ENCODE data around the gene RAB31. TPM values are rescaled to one million over a fixed set of nuclear protein-coding genes. Genes with fewer than 3 reads are reported as not detected.

Gene RAB31
- total RNA-seq, 1 donor from 2014 or later: 36.0 TPM

DNA sequence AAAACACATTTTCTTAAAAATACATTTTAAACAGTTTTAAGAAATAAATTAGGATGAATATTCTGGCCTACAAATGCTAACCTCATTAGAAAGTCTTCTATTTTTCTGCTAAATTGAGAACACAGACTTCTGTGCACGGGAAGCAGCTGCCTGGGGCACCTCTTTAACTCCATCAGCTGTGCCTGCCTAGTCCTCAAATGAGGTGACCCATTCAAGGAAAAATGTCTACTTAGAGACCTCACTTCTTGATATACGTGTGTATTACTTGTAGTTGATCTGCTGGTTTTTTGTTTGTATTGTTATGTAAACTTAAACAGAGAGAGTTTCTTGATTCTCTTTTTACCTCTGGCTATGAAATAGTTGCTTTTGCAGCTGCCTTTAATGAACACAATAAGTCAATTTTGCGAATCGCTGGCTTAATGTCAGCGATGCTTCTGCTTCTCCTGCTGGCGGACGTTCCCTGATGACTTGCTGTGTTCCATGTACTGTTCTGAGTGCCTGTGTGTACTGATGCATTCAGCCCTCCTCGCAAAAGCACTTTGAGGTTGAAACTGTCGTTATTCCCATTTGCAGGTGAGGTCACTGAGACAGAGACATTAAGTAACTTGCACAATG is 88.9 kb downstream of the RAB31 start:
- peaks cover 42% of the 10 kb centered on the region for H3K36me3 Mint-ChIP-seq (ENCODE audit: low read depth)
- no peaks in the 10 kb centered on the region for H3K4me1 Mint-ChIP-seq
- no peaks in the 10 kb centered on the region for H3K27me3 Mint-ChIP-seq
- peaks cover 3% of the 10 kb centered on the region for H3K9me3 Mint-ChIP-seq
- no peak for DNase-seq
- POLR2A ChIA-PET: no interaction called here
- intact Hi-C loops (cut with micrococcal nuclease): no loop called here
- CTCF ChIA-PET: no interaction called here
- ATAC-seq (ENCODE audit: low read depth): no peak
- H3K27ac Mint-ChIP-seq: no peak overlapping the region
- TF ChIP-seq, protein P1, sequence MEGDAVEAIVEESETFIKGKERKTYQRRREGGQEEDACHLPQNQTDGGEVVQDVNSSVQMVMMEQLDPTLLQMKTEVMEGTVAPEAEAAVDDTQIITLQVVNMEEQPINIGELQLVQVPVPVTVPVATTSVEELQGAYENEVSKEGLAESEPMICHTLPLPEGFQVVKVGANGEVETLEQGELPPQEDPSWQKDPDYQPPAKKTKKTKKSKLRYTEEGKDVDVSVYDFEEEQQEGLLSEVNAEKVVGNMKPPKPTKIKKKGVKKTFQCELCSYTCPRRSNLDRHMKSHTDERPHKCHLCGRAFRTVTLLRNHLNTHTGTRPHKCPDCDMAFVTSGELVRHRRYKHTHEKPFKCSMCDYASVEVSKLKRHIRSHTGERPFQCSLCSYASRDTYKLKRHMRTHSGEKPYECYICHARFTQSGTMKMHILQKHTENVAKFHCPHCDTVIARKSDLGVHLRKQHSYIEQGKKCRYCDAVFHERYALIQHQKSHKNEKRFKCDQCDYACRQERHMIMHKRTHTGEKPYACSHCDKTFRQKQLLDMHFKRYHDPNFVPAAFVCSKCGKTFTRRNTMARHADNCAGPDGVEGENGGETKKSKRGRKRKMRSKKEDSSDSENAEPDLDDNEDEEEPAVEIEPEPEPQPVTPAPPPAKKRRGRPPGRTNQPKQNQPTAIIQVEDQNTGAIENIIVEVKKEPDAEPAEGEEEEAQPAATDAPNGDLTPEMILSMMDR (IDR thresholded peaks at IDR 0.05): no peak
- H3K4me3 Mint-ChIP-seq: no peak overlapping the region

DNA sequence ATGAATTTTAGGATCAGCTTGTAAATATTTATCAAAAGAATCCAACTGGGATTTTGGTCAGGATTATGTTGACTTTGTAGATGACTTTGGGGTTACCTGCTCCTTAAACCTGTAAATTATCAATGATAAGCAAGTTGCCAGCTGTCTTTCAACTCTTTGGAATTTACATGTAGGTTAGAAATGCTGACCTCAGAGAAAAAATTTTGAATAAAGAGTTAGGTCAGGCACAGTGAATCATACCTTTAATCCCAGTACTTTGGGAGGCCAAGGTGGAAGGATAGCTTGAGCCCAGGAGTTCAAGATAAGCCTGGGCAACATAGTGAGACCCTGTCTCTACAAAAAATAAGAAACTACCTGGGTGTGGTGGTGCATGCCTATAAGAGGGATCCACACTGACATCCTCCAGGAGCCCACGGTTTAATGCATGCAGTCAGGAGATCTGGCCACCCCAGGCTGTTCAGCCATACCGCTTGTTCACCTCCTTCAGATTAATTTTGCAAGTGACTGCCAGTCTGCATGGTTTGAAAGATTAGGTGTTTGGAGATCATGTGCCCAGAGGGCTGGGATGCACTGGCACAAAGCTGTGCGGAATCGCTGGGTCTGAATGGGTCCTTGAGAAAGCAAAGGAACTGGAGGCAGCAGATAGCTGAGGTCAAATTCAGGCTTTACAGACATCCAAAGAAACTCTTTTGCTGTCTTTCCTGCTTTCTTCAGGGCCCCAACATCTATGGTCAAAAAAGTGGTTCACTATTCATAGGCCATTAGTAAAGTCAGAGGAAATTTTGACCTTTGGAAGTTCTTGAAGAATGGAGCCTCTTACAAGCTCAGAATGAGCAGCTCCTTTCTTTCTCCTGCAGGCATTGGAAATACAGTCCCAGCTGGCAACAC is 94.3 kb downstream of the RAB31 start:
- TF ChIP-seq, protein P1 (IDR thresholded peaks at IDR 0.05): no peak
- CTCF ChIA-PET: no interaction called here
- H3K27me3 Mint-ChIP-seq: no peaks in the 10 kb centered on the region
- no peaks in the 10 kb centered on the region for H3K4me1 Mint-ChIP-seq
- no peak overlapping the region for H3K4me3 Mint-ChIP-seq
- H3K9me3 Mint-ChIP-seq: peaks cover 3% of the 10 kb centered on the region
- POLR2A ChIA-PET: no interaction called here
- no peak for ATAC-seq (ENCODE audit: low read depth)
- DNase-seq: no peak
- intact Hi-C loops (cut with micrococcal nuclease): no loop called here
- peaks cover 43% of the 10 kb centered on the region for H3K36me3 Mint-ChIP-seq (ENCODE audit: low read depth)
- no peak overlapping the region for H3K27ac Mint-ChIP-seq

DNA sequence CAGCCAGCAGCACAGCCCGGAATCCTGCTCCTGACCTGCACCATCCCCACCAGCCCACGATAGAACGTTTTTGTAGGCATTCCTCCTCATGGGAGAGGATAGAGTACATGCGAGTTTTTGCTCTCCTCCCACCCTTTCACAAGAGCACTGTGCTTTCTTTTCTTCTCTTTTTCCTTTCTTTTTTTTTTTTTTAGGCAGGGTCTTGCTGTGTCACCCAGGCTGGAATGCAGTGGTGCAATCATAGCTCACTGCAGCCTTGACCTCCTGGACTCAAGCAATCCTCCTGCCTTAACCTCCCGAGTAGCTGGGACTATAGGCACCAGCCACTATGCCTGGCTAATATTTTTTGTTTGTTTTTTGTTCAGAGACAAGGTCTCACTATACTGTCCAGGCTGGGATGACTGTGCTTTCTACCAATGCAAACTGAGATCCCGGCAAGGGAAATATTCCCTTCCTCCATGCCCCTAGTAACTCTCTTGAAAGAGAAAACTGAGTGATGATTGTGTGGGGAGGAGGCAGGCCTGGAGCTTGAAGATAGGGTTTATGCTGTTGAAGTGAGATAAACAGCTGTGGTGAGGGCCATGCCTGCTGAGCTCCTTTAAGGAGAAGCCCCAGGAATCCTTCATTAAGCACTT is 95.1 kb downstream of the RAB31 start:
- ChIA-PET POLR2A (no interaction called here), CTCF (no interaction called here)
- no peak for DNase-seq
- no peaks in the 10 kb centered on the region for H3K4me1 Mint-ChIP-seq
- H3K36me3 Mint-ChIP-seq (ENCODE audit: low read depth): peaks cover 43% of the 10 kb centered on the region
- no peaks in the 10 kb centered on the region for H3K27me3 Mint-ChIP-seq
- no peak overlapping the region for H3K4me3 Mint-ChIP-seq
- intact Hi-C loops (cut with micrococcal nuclease): no loop called here
- peaks cover 3% of the 10 kb centered on the region for H3K9me3 Mint-ChIP-seq
- no peak for ATAC-seq (ENCODE audit: low read depth)
- H3K27ac Mint-ChIP-seq: no peak overlapping the region
- TF ChIP-seq, protein P1 (IDR thresholded peaks at IDR 0.05): no peak

DNA sequence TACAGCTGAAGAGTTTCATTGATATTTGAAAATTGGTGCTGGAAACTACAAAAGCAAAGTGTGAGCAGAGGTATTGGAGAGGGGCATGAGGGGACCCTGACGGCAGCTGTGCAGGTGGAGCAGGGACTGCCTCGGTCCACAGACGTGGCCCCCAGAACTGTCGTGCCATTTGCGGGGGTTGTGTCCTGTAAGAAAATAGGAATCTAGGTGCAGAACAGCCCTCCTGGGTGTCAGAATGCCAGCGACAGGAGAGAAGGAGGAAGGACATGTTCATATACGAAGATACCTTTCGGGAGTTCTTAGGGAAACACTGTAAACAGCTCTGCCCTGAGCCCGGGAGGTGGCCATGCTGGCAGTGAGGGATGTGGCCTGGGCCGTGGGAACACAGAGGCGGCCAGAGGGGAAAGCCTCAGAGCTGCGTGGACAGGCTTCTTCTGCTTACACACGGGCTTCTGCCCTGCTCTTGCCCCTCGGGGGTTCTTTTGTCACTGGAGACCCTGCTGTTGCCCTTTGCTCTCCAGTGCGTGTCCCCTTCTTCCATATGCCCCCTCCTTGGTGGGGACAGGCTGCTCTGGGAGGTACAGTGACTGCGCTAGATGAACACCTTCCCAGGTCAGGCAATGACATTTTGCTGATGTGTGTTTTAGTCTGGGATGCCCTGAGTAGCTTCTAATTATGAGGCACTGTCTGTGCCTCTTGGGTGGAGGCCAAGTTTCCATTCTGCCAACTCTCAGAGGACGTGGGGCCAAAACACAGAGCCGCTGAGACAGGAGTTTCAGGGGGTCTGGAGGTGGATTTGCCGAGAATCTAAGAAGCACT is 95.8 kb downstream of the RAB31 start:
- ChIA-PET POLR2A (no interaction called here), CTCF (no interaction called here)
- Mint-ChIP-seq H3K4me1 (no peaks in the 10 kb centered on the region), H3K4me3 (no peak overlapping the region), H3K9me3 (peaks cover 3% of the 10 kb centered on the region), H3K27ac (no peak overlapping the region), H3K36me3 (ENCODE audit: low read depth) (peaks cover 43% of the 10 kb centered on the region), H3K27me3 (no peaks in the 10 kb centered on the region)
- TF ChIP-seq, protein P1 (IDR thresholded peaks at IDR 0.05): no peak
- intact Hi-C loops (cut with micrococcal nuclease): no loop called here
- no peak for ATAC-seq (ENCODE audit: low read depth)
- DNase-seq: no peak
